Activated CD4-positive, alpha-beta T cell treated with anti-CD3 and anti-CD28 coated beads for 48 hours (primary cell): Measurements from ENCODE around the gene LCOR.

ENCODE experiments used
- DNase-seq: peaks from one replicate; pipeline ENCODE4 v3.0.0-alpha.2; 2020

Gene LCOR

DNA sequence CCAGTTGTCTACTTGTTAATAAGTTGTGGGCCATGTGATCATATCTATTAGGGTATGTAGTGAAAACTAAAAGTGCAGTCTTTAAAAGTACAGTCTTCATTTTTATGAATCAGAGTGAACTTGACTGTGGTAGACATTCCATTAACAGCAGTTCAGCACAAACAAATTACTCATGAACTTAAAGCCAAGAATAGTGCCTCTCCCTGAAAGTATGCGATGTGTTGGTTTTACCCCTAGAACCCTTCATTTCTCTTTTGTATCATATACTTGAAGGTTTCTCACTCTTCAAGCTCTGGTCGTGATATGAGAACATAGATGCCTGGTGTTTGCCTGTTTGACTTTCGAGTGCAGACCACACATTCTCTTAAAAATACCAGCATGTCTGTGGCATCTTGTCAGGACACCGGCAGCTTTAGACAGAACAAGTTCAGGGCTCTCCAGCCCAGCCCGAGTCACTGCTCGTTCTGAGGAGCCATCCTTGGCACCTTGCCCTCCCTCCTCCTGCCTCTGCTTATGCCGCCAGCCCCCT is 159.3 kb downstream of the LCOR start:
- DNase-seq = no peak

DNA sequence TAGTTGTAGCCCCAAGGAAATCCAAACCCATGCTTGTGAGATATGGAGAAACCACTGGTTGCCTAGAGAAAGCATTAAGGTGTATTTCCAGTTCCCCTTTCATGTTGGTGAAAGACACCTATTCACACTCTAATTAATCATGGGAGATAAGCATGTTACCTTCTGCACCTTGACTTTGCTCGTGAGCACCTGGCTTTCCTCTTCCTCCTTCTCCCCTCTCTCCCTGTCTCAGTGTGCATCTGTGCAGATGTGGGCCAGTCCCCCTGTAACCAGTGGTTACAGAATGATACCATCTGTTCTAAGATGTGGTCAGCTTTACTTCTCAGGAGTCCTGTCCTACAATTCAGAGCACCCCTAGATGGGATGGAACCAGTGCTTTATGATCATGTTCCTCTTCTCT is 160.6 kb downstream of the LCOR start:
- no peak for DNase-seq

DNA sequence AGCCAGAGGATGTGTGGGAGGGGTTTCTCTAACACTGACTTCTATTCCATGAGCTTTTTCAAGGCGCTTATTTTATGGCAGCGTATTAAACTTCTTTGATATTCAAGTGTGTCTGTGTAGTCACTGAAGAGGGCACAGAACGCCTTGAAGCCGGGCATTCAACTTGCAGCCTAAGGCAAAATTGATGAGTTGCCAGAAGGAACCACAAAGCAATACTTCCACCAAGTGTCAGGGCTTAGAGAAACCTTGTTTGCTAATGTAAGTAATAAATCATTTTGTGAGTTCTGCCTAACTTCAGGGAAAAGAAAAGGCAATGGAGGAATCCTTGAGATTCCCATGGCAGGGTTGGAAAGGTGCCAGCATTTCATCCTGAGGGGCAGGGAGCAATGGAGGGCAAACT is 163.8 kb downstream of the LCOR start:
- no peak for DNase-seq

DNA sequence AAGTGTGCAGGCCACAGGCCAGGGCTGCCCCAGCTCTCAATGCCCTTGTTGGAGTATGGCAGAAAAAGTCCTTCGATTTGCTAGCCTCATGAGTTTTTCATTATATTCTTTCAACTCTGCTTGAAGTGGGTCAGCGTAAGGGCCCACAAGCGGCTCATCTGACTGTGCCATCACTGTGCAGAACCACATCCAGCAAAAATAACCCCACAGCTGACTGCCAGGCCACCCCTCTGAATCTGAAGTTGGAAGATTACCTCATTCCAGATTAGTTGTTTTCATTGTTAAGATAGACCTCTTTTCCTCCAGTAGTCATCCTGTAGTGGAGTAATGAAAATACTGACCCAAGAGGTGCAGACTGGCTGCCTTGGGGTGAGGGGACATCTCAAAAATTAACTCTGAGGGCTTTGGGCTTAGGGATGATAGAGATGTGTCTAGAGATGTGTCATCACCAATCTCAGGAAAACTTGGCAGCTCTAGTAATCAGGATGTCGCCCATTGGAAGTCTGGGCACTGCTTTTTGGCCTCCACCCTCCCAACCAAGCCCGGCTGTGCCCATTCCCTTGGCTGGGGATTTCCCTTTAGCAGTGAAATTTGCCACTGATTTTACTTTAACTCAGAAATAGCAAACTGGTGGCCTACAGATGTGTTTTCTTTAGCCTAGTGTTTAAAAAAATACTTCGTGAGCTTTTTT is 164.3 kb downstream of the LCOR start:
- no peak for DNase-seq

DNA sequence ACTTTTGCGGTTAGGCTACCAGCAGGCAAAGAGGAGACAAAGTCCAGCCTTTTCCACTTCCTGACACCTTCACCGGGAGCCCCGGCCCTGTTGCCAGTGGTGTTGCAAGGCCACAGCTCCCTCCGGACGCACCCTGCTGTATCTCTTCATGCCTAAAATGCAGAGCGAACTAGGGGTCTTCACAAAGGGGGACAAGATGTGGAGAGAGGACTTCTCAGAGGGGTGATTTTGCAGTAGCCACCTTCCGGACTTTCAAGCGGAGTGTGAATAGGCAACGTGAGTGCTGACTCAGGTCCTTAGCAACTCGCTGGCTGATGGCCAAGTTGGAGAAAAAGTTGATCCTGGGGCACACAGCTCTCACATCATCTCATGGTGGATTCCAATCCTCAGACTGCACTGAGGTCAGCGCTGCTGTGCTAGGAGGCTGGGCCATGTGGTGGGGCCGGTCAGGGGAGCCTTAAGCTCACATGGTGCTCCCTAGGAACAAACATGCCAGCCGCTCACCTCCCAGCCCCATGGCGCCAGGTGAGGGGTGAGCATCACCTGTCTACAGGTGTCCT is 166.3 kb downstream of the LCOR start:
- no peak for DNase-seq

DNA sequence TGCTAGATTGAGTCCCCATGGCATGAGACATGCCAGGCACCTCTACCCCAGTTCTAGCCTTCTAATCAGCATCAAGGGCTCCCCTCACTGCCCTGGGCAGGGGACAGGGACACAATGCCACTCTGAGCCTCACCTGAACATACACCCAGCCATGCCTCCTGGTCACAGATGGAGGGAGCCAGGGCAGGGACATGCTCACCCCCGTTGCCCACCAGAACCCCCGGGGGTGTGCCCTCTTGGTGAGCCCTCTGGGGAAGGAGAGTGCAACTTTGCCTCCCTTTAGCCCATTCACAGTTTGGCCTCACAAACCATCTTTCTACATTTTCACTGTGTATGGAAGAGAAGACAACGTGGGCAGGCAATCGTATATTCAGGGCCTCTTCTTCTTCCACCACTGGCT is 167.2 kb downstream of the LCOR start:
- no peak for DNase-seq

DNA sequence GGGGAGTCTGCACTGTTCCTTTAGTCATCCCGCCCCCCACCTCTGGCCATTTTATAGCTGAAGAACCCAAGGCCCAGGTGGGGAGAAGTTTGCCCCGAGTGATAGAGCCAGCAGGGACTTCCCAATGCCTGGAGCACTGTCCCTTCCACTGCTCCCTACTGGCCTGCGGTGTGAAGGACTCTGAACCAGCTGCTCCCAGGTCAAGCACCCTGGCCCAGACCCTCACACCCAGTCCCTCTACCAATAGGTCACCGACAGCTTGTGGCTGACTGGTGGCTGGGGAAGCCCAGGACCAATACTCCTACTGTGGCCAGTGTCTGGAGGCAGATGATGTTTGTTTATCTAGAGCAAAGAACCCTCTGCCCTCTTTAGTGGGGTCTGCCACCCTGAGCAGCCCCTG is 167.9 kb downstream of the LCOR start:
- no peak for DNase-seq

DNA sequence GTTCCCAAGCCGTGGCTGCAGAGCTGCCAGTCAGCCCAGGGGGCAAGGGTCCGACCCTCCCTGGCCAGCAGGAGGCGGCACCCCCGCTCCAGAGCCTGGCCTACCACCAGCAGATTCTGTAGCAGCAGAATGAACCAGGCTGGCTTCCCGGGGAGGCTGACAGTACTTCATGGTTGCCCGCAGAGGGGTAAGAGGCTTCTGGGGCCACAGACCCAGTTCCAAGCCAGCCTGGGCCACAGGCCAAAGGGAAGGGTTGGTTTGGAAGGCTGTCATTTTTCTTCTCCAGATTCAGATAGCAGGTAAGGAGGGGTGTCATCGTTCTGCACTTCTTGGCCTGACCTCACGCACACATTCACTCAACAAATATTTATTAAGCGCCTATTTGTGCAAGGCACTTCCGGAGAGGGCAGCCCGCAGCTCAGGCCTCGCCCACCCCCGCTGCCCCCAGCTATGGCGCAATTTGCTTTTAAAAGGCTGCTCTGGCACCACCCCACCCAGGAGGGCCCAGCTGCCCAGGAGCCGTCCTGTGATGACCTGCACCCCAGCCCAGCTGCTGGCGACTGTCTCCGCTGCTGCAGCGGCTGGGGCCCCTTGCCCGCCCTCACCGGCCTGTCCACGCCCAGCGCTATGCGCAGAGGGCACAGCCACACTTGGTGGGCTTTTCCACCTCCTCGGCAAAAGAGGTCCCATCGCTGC is 168.5 kb downstream of the LCOR start:
- no peak for DNase-seq

DNA sequence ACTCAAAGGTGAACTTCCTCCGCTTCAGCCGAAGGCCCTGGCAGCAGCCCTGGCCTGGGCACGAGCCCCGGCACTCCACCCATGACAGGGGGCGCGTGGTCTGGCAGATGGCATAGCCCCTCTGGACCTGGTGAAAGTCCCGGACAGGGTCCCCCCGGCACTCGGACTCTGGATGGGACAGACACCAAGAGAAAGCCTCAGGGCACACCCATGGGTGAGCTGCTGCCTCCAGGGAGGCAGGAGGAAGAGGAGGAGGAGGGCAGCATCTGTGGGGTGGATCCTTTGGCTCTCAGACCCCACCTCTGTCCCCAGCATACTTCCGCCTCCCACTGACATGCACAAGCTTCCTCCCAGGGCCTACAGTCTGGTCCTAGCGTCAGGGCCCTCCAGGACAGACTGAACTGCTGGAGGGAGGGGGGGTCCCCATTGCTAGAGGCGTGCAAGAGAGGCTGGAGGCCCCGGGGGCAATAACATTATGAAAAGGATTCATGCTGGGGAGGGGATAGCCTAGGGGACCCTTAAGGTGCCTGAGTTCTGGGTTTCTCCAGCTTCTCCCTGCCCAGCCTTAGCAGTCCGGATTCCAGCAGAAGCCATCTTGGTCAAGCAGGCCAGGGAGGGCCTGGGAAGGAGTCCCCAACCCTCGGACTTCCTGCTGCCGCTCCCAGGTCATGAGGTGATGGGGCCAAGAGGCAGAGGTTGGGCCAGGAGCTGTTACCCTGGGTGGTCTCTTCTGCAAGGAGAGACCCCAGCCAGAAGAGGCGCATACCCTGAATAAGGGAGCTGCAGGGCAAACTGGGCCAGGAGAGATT is 169.3 kb downstream of the LCOR start:
- DNase-seq = no peak

DNA sequence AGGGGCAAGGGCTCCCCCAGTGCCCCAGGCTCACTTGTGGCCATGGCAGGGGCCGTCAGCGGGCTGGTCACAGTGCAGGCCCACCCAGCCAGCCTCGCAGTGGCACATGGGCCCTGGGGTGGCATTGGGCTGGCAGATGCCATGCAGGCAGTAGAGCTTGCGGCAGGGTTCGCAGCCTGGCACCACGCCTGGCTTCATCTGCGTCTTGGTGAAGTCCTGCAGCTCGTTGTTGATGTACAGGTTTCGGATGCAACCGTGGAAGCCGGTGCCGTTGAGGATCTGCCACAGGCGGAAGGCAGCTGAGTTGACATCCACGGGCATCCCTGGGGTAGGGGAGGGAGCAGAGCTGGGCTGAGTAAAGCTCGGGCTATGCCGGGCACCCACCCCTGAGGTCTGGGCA is 170.6 kb downstream of the LCOR start:
- no peak for DNase-seq

DNA sequence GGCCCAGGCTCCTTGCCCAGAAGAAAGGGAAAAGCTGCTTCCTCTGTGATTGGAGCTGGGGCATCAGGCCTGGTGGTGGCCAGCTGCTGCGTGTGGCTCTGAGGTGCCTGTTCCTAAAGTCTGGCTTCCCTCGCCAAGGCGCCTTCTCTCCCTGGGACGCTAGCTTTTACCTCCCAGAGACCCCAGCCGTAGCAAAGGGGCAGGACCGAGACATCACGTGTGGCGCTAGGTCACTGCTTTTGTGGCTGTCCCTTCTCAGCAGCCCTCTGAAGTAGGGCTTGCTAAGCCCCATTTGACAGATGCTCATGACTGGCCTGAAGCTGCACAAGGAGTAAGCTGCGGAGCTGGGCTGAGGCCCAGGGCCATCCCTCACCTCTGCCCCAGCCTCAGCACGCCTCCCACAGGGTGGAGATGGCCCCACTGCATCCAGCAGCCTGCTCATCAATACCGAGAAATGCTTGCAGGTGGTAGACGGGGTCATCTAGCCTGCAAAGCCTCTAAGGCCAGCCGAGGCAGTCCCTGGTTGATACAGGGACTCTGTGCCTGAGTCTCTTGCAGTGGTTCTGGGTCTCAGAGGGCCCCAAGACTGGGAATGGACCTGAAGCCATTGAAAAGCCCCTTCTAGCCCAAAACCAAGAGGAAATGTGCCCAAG is 171.2 kb downstream of the LCOR start:
- DNase-seq = no peak

DNA sequence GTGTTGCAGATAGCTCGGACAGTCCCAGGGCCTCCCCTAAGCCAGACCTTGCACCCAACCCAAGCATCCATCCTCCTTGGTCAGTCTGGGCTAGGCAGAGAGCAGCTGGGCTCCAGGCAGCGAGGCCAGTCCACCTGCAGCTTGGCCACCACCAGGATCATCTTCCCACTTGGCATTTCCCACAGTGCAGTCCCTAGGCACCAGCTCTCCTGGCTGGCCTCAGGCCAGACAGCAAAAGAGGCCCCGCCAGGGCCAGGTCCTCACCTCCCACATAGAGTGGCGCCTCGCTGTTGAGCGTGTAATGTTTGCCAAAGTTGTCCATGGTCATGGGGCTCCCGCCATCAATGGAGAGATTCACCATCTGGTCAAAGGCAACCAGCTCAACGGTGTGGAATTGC is 171.7 kb downstream of the LCOR start:
- no peak for DNase-seq

DNA sequence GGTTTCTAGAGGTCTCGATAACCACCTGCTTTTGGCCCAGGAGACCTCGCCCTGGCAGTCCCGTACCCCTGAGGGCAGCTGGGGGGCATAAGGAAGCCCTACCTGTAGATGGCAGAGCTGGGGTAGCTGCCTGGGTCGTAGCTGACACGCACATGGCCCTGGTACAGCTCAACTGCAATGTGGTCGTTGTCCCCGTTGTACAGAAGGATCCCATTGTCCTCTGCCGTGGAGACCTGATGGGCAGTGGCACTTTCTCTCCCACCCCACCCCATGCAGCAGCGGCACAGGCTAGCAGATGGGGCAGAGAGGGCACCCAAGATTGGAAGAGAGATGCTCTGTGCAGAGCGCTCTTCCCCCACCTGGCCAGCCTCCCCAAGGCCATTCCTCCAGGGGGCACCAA is 172.5 kb downstream of the LCOR start:
- no peak for DNase-seq

DNA sequence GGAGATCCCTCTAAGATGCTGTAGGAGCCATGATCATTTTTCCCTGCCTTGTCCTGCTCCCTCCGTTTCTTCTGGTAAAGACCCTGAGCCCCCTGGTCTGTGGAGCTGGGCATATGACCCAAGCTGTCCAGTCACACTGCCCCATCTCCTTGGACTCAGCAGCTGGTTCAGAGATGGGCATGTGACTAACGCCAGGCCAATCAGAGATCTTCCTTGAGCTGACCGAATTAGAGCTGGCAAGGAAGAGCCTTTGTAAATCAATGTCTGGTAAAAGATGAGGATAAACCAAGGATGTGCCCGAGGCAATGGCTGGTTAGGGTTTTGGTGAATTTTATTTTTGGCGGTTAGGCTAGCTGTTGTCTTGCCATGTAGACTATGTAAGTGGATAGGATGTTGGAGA is 173.3 kb downstream of the LCOR start:
- DNase-seq = no peak

DNA sequence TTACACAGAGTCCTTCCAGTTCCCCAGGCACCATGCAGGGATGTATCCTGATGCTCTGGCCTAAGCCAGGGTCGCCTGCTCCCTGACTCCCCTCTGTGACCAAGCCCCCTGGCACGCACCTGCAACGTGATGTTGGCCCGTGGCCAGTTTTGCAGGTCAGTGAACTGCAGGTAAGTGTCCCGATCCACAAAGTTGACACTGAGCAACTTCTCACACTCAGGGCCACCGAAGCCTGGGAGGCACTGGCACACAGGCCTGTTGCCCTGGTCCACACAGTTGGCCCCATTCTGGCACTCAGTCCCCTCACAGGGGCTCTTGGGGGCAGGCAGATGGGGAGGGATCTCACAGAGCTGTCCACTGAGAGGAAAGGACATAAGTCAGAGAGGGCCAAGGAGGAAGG is 174.3 kb downstream of the LCOR start:
- DNase-seq = no peak

DNA sequence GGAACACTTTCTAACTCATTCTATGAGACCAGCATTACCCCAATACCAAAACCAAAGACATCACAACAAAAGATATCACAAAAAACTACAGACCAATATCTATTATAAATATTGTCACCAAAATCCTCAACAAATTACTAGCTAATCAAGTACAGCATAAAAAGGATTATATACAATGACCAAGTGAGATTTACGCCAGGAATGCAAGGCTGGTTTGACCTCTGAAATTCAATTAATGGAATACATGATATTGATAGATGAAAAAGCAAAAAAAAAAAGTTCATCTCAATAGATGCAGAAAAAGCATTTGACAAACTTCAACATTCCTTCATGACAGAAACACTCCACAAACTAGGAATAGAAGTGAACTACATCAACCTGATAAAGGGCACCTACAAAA is 175.3 kb downstream of the LCOR start:
- no peak for DNase-seq

DNA sequence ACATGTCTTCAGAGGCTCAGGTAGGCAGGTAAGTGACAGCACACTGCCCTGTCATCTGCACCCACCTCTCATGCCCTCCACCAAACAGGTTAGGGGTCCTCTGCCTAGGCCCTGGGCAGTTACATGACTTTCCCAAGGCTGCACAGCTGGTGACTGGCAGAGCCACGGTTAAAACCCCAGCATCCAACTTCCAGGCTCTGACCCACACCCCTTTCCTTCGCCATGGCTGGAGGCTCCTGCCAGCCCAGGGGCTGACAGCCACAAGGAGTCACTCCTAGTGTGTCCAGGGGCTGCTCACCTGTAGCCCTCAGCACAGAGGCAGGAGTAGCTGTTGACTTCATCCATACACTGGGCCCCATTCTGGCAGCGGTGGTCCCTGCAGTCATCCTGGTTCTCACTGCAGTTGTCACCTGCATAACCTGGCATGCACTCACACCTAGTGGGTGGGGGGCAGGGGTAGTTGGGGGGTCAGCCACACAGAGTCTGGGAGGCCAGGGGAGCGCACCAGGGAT is 178.7 kb downstream of the LCOR start:
- no peak for DNase-seq

DNA sequence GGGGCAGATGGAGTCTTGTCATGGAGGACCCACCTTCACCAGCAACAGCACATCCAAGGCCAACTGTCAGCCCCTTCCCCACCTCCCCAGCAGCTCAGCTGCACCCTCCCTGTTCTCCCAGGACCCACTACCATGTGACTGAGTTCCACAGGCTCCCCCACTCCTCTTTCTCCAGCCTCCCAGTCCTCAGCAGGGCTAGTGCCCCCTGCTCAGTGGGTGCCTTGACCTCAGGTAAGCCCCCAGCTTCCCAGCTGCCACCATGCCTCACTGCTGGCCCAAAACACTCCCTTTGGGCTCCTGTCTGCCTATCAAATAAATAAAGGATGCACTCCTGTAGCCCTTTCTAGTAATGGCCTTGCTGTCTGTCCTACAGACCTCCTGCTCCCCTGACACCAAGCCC is 179.3 kb downstream of the LCOR start:
- no peak for DNase-seq

DNA sequence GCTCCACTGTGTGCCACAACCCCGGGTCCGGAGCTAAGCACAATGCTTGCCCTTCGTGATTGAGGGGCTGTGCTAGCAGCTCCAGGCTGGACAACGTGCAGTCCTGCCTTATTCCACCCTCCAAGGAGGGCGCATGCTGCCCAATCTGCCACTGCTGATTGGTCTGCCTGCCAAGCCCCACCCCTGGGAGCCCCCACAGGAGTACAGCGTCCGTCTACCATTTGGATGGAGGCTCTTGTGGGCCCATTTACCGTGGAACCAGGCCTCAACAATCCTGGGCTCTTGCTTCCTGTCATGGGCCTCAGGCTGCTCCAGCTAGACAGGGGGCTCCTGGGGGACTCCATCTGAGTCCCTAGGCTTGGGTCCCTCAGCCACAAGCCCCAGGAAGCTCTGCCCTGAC is 180.4 kb downstream of the LCOR start:
- no peak for DNase-seq

DNA sequence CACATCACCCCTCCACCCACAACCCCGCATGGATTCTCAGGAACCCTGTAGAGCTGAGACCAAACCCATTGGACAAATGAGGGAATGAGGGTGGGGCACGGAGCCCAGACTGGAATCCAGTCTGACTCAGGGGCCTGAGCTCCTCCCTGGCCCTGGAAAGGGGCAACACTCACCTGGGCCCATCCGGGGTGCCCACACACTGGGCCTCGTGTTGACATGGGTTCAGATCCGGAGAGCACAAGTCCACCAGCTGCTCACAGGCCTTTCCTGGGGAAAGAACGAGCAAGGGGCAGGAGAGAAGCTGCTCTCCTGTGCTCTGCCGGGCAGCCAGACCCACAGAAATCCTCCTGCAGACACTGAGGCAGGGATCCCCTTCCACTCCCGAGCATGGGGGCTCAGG is 181.5 kb downstream of the LCOR start:
- DNase-seq = no peak

DNA sequence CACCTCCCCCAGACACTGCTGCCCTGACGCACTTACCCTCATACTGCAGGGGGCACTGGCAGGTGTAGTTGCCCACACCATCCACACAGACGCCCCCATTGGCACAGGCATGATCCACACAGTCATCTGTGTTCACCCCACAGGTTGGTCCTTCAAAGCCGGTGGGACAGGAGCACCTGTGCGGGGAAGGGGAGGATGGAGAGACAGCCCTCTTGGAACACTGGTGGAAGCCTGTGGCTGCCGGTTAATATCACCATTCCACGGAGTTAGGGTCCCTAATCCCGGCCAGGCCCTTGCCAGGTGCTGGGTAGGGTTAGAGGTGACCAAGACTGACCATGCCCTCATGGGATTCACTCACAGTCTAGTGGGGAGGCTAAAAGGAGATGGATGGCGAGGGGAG is 181.9 kb downstream of the LCOR start:
- no peak for DNase-seq

DNA sequence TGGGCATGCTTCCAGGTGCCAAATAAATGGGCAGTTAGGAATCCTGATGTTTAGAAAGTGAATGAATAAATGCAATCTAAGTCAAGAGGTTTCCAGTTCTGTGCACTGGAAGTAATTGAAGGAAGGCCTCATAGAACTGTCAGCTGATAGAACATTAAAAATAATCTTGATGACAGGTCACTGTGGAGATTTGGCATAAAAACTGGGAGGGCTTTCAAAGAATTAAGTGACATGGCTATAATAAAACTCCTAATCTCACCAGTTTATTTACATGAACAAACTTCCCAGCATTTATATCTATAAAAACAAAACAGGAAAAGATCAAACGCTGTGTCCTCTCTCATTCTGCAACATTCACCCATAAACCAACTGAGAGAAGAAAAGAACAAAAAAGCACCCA is 183.1 kb downstream of the LCOR start:
- no peak for DNase-seq
